GM12878 (cell line): ENCODE measurements around the gene LRRC8A. TPM values are rescaled to one million over a fixed set of nuclear protein-coding genes. Genes with fewer than 3 reads are reported as not detected.

ENCODE experiments used
- ATAC-seq: fragments of 200-7000 bp; cut with Tn5 transposase; 3 replicates; pipeline ENCODE4 v1.9.1; 2020; ENCODE audit warnings: mild to moderate bottlenecking, moderate library complexity
- BruUV-seq: library from RNA; stranded (reverse); fragments of 400-500 nt; replicated peaks from 2 replicates; lab custom pipeline; 2021; lab: Mats Ljungman, UMichigan
- CTCF ChIA-PET: fragments of 300-600 bp; sonication (Branson Sonifier 250); formaldehyde crosslinking; extraction: SDS; loops from one replicate; lab custom pipeline; 2021; ENCODE audit warnings: inconsistent platforms; lab: Yijun Ruan, JAX
- POLR2A ChIA-PET: fragments of 350-600 bp; formaldehyde crosslinking; extraction: SDS; loops from one replicate; lab custom pipeline; 2021; ENCODE audit warnings: inconsistent platforms; lab: Charles Lee
- RAD21 ChIA-PET: fragments of 300-600 bp; sonication (Branson Sonifier 250); formaldehyde crosslinking; loops from one replicate; lab custom pipeline; 2023; ENCODE audit warnings: antibody characterized with exemption; ENCODE audit not compliant: unreplicated experiment; lab: Charles Lee
- SMC1A ChIA-PET: fragments of 300-600 bp; sonication (Branson Sonifier 250); formaldehyde crosslinking; loops from one replicate; lab custom pipeline; 2023; ENCODE audit not compliant: unreplicated experiment, uncharacterized antibody; lab: Charles Lee
- DNase-seq: peaks from one replicate; pipeline ENCODE4 v3.0.0-alpha.2; 2011; ENCODE audit warnings: low read depth, low spot score
- FAIRE-seq: peaks from 3 replicates; lab custom pipeline; 2011; peaks lifted over from hg19 to GRCh38; lab: Jason Lieb, UNC
- H2AFZ ChIP-seq: 2 replicates; pipeline ENCODE4 v1.6.0; 2011; ENCODE audit warnings: low read depth, low read length, control low read depth; ENCODE audit not compliant: control insufficient read depth
- H3K27ac ChIP-seq: 2 replicates; pipeline ENCODE4 v1.5.1; 2011; ENCODE audit warnings: control low read depth; ENCODE audit not compliant: control insufficient read depth, insufficient read depth
- H3K27me3 ChIP-seq, 2 experiments: replicated peaks in 1 of 2; 2 replicates each; pipeline versions ENCODE4 v1.6.0 to v1.6.1; 2011; ENCODE audit warnings: low read length in 1 of 2; ENCODE audit not compliant: control insufficient read depth in 2 of 2, insufficient read depth in 2 of 2
- H3K36me3 ChIP-seq, 2 experiments: 2 replicates each; pipeline ENCODE4 v1.5.1; 2011; ENCODE audit warnings: low read length in 1 of 2; ENCODE audit not compliant: control insufficient read depth in 2 of 2, insufficient read depth in 2 of 2
- H3K4me1 ChIP-seq: 2 replicates; pipeline ENCODE4 v1.6.1; 2011; ENCODE audit warnings: mild to moderate bottlenecking, low read length, moderate library complexity, mixed read lengths; ENCODE audit not compliant: control insufficient read depth, insufficient read depth
- H3K4me2 ChIP-seq: 2 replicates; pipeline ENCODE4 v1.6.0; 2011; ENCODE audit warnings: control low read depth; ENCODE audit not compliant: control insufficient read depth, insufficient read depth
- H3K4me3 ChIP-seq: fragments of 200-600 bp; sonication (generic); 2 replicates; pipeline ENCODE4 v1.5.1; 2016
- H3K79me2 ChIP-seq: 2 replicates; pipeline ENCODE4 v1.6.0; 2011; ENCODE audit warnings: low read length; ENCODE audit not compliant: control insufficient read depth, insufficient read depth
- H3K9ac ChIP-seq: 2 replicates; pipeline ENCODE4 v1.8.0; 2011; ENCODE audit warnings: low read length, control low read depth, mixed read lengths; ENCODE audit not compliant: control insufficient read depth, insufficient read depth
- H3K9me3 ChIP-seq: replicated peaks from 3 replicates; pipeline ENCODE4 v1.5.1; 2011; ENCODE audit warnings: mild to moderate bottlenecking, low read length; ENCODE audit not compliant: control insufficient read depth, insufficient read depth
- H4K20me1 ChIP-seq: 2 replicates; pipeline ENCODE4 v1.6.0; 2011; ENCODE audit not compliant: control insufficient read depth, insufficient read depth
- CBX3 ChIP-seq: fragments of 200-600 bp; sonication (generic); IDR thresholded peaks from 2 replicates; pipeline ENCODE4 v1.6.1; 2016; ENCODE audit warnings: low read depth, borderline replicate concordance
- EP300 ChIP-seq, 2 experiments: fragments of 150-350 bp in 1 of 2; IDR thresholded peaks; 2 replicates each; pipeline ENCODE4 v1.6.1; 2011 to 2012; ENCODE audit warnings: low read depth in 2 of 2, low read length in 2 of 2, borderline replicate concordance in 1 of 2, improper control_type of control experiment in 1 of 2, inconsistent platforms in 1 of 2; ENCODE audit not compliant: control insufficient read depth in 1 of 2
- ESRRA ChIP-seq: IDR thresholded peaks from 2 replicates; pipeline ENCODE4 v1.6.1; 2012; ENCODE audit warnings: mild to moderate bottlenecking, low read length, improper control_type of control experiment
- ETV6 ChIP-seq, 2 experiments: fragments of 450-650 bp in 1 of 2; IDR thresholded peaks in 1 of 2; conservative IDR thresholded peaks in 1 of 2; 2 replicates each; pipeline ENCODE4 v1.6.1; 2014; ENCODE audit warnings: antibody characterized with exemption in 1 of 2, borderline replicate concordance in 1 of 2, low read depth in 1 of 2, mild to moderate bottlenecking in 1 of 2, moderate library complexity in 1 of 2
- IRF3 ChIP-seq: fragments of 450-650 bp; IDR thresholded peaks from 2 replicates; pipeline ENCODE4 v1.6.1; 2014; ENCODE audit warnings: mild to moderate bottlenecking
- KDM1A ChIP-seq: fragments of 200-600 bp; sonication (generic); IDR thresholded peaks from 2 replicates; pipeline ENCODE4 v1.6.1; 2016; ENCODE audit warnings: borderline replicate concordance
- MLLT1 ChIP-seq: fragments of 450-650 bp; IDR thresholded peaks from 2 replicates; pipeline ENCODE4 v1.6.1; 2016; ENCODE audit warnings: mild to moderate bottlenecking
- MXI1 ChIP-seq: fragments of 150-350 bp; IDR thresholded peaks from 2 replicates; pipeline ENCODE4 v1.6.1; 2011; ENCODE audit warnings: low read depth, mild to moderate bottlenecking, inconsistent platforms, low read length, improper control_type of control experiment
- NR2C1 ChIP-seq: fragments of 450-650 bp; IDR thresholded peaks from 2 replicates; pipeline ENCODE4 v1.6.1; 2017; ENCODE audit warnings: antibody characterized with exemption, mild to moderate bottlenecking, moderate library complexity
- PRDM15 ChIP-seq: fragments of 450-650 bp; formaldehyde crosslinking; IDR thresholded peaks from 2 replicates; pipeline ENCODE4 v1.4.0; 2020; ENCODE audit warnings: mild to moderate bottlenecking, moderate library complexity
- RAD51 ChIP-seq: fragments of 450-650 bp; IDR thresholded peaks from 2 replicates; pipeline ENCODE4 v1.6.1; 2016; ENCODE audit warnings: moderate library complexity, mild to moderate bottlenecking, inconsistent platforms
- YY1 ChIP-seq: IDR thresholded peaks from 2 replicates; pipeline ENCODE4 v1.6.1; 2011; ENCODE audit warnings: low read depth, mild to moderate bottlenecking, low read length
- WGBS: methylation state at CpG from one replicate; pipeline ENCODE4 v1.1.6; 2016; ENCODE audit warnings: low lambda C conversion rate; ENCODE audit not compliant: insufficient replicate concordance, insufficient coverage; ENCODE audit errors: missing lambda C conversion rate; 5-methylcytosine and 5-hydroxymethylcytosine counted together
- in situ Hi-C: fragments of 300-500 bp; cut with MboI; formaldehyde crosslinking; loops from 9 replicates; pipeline ENCODE4 v1.14.3; 2018; ENCODE audit warnings: mixed read lengths
- intact Hi-C: fragments of 100-400 bp; cut with micrococcal nuclease; formaldehyde crosslinking; loops from one replicate; pipeline ENCODE4 v1.14.2; 2022; ENCODE audit not compliant: unreplicated experiment
- polyA plus RNA-seq, 11 experiments: library from polyadenylated mRNA; depleted of rRNA in 4 of 11; unstranded in 6 of 11; stranded (reverse) in 5 of 11; fragments of >200 nt; fragmentation: Nextera tagmentation in 4 of 11; fragmentation: Illumina TruSeq in 1 of 11; extraction: Ambion mirVana in 4 of 11; extraction: Trizol in 1 of 11; gene quantifications; 1 replicate in 1 of 11; 2 replicates in 10 of 11; pipeline versions ENCODE4 v1.2.1 to v1.2.3, GENCODE V29; 2011 to 2016; ENCODE audit warnings: inconsistent platforms in 2 of 11, missing spikeins in 2 of 11, low read depth in 1 of 11
- total RNA-seq, 4 experiments: library from RNA; depleted of rRNA in 3 of 4; stranded (reverse); fragments of >200 nt in 3 of 4; fragmentation: Illumina TruSeq in 1 of 4; extraction: Trizol in 1 of 4; gene quantifications; 2 replicates each; pipeline versions ENCODE4 v1.2.1 to v1.2.3, GENCODE V29; 2013 to 2021

Gene LRRC8A
- total and polyA plus RNA-seq, 10 of the 15 experiments (the other 5 are each of a cell fraction or from before 2014, with no cell fraction given): 1.6 to 15.9 (median 9.7) TPM

- Histone ChIP-seq H3K4me1 (no peaks in the 10 kb centered on the region), H3K36me3 (peaks cover 8 to 28% of the 10 kb centered on the region in 2 experiments; a peak in 3 of 4 replicates), H4K20me1 (no peaks in the 10 kb centered on the region), H3K9me3 (no peaks in the 10 kb centered on the region), H3K4me2 (no peak overlapping the region), H3K9ac (no peak overlapping the region), H3K79me2 (no peaks in the 10 kb centered on the region), H2AFZ (no peak overlapping the region), H3K27ac (no peak overlapping the region), H3K27me3 (no peaks in the 10 kb centered on the region), H3K4me3 (no peak overlapping the region)
- ATAC-seq: no peak
- ChIA-PET SMC1A (no interaction called here), CTCF (no interaction called here), RAD21 (no interaction called here), POLR2A (no interaction called here)
- no peak for FAIRE-seq
- no TSS peak for BruUV-seq
- in situ Hi-C loops (no loop called here), intact Hi-C loops (no loop called here)
- 60% methylated on average over 4 of the region's 4 CpGs for WGBS
- DNase-seq: no peak
- TF ChIP-seq PRDM15 (CRISPR knock-in tag): no peak
- no peak for TF ChIP-seq EP300 (IDR thresholded peaks at IDR 0.05; ENCODE audit: borderline replicate concordance in 1 of 2, control insufficient read depth in 1 of 2, low read depth in 2 of 2, low read length in 2 of 2)
- no peak for TF ChIP-seq MLLT1
- no peak for TF ChIP-seq MXI1
- TF ChIP-seq ETV6 (conservative IDR thresholded peaks at IDR 0.05 in 1 of 2, IDR thresholded peaks at IDR 0.05 in 1 of 2; ENCODE audit: borderline replicate concordance in 1 of 2, low read depth in 1 of 2): no peak
- no peak for TF ChIP-seq KDM1A
- TF ChIP-seq YY1: no peak
- TF ChIP-seq IRF3: no peak
- no peak for TF ChIP-seq CBX3
- no peak for TF ChIP-seq ESRRA
- TF ChIP-seq RAD51: no peak
- no peak for TF ChIP-seq NR2C1
Observed at GRCh38 chr9:128909859-128910258, 27.9 kb downstream of the LRRC8A start.
